ENCODE results near the gene PTPRJ.

PTPRJ gene

GRCh38 chr11:48116437-48117228 lies 136.3 kb downstream of the PTPRJ start:
- H3K4me3 ChIP-seq (ENCODE audit: low read length): no peak overlapping the region
- TF ChIP-seq CTCF (IDR thresholded peaks at IDR 0.05; ENCODE audit: insufficient read depth, low read depth, low read length, missing control alignments): peak; percentile 52
- DNase-seq (ENCODE audit: low read depth): peak; percentile 59

GRCh38 chr11:48122246-48122645 lies 141.9 kb downstream of the PTPRJ start:
- no peak for TF ChIP-seq CTCF (IDR thresholded peaks at IDR 0.05; ENCODE audit: insufficient read depth, low read depth, low read length, missing control alignments)
- no peak for DNase-seq (ENCODE audit: low read depth)
- no peak overlapping the region for H3K4me3 ChIP-seq (ENCODE audit: low read length)

- no peak overlapping the region for H3K4me3 ChIP-seq (ENCODE audit: low read length)
- DNase-seq (ENCODE audit: low read depth): no peak
- no peak for TF ChIP-seq CTCF (IDR thresholded peaks at IDR 0.05; ENCODE audit: insufficient read depth, low read depth, low read length, missing control alignments)
Observed at GRCh38 chr11:48122656-48123055, 142.3 kb downstream of the PTPRJ start.

GRCh38 chr11:48123254-48123875 lies 143.0 kb downstream of the PTPRJ start:
- TF ChIP-seq CTCF (IDR thresholded peaks at IDR 0.05; ENCODE audit: insufficient read depth, low read depth, low read length, missing control alignments): no peak
- no peak for DNase-seq (ENCODE audit: low read depth)
- H3K4me3 ChIP-seq (ENCODE audit: low read length): no peak overlapping the region

DNA sequence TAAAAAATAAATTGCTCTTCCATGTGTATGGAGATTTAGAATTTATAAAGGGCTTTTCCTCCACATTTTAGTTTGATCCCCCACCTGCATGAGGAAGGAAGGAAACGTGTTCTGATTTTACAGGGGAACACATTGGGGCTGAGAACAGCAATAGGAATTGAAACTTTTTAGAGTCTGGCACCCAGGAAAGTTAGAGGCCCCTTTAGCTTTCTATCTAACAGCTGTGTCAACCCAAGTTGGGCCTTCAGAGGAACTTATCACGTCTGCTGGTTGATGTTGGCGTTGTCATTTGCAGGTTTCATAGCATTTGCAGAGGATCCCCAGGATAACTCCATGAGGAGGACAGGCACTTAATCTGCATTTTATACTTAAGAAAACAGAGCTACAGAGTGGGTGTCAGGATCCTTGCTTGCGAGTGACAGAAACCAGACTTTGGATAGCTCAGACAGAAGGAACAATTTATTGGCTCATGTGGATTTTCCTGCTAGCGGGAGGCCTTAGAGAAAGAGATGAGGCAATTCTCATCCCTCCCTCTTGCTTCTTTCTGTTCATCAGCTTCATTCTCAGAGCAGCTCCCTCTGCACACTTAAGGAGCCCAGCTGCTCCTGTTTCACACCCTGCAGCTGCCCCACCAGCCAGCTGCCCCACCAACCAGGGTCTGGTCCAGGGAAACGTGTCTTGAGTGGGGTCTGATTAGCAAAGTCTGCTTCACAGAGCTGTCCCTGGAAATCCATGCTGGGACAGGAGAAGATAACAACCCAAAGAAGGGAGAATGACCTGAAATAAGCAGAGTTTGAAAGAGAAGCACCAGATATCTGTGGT lies 143.8 kb downstream of the PTPRJ start:
- H3K4me3 ChIP-seq (ENCODE audit: low read length): no peak overlapping the region
- no peak for TF ChIP-seq CTCF (IDR thresholded peaks at IDR 0.05; ENCODE audit: insufficient read depth, low read depth, low read length, missing control alignments)
- DNase-seq (ENCODE audit: low read depth): no peak

- H3K4me3 ChIP-seq (ENCODE audit: low read length): no peak overlapping the region
- no peak for DNase-seq (ENCODE audit: low read depth)
- no peak for TF ChIP-seq CTCF (IDR thresholded peaks at IDR 0.05; ENCODE audit: insufficient read depth, low read depth, low read length, missing control alignments)
Observed at GRCh38 chr11:48124880-48125279, 144.5 kb downstream of the PTPRJ start.
